SK-N-MC (cell line): ENCODE results near the gene PRR20G.

Experiments
- EZH2 ChIP-seq: fragments of 200-600 bp; sonication (generic); IDR thresholded peaks from one replicate; pipeline ENCODE4 v1.6.1; 2017; ENCODE audit warnings: antibody characterized with exemption
- FOXP2 ChIP-seq: optimal IDR thresholded peaks from 2 replicates; pipeline ENCODE3; 2011; ENCODE audit warnings: mild to moderate bottlenecking, moderate library complexity; ENCODE audit not compliant: insufficient read depth; ENCODE audit errors: extremely low read length, control extremely low read depth
- POLR2AphosphoS5 ChIP-seq: IDR thresholded peaks from 2 replicates; pipeline ENCODE4 v1.6.1; 2012; ENCODE audit warnings: mild to moderate bottlenecking, low read depth, low read length, borderline replicate concordance

DNA sequence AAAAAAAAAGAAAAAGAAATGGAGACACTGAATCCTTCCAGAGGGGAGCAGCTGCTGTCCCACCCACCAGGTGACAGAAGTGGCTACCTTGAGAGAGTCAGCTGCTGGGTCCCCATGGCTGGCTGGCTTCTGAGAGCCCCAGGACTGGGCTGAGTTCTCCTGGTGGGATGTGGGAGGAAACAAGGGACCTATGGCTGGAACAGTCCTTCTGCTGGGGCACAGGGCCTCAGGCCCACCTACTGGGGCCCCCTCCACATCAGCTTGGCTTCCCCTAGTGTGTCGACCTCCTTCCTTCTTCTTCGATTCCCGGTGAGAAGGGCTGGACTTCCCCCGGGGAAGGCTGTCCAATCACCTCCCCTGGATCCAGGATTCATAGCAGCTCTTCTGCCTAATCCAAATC is 32.3 kb downstream of the PRR20G start:
- TF ChIP-seq POLR2AphosphoS5 (no peak), EZH2 (no peak), FOXP2 (no peak)
